ENCODE results near the gene NPAS3.

NPAS3 gene

GRCh38 chr14:33191855-33192254, 253.2 kb downstream of the NPAS3 start:
- DNase-seq, result no peak

GRCh38 chr14:33194551-33194950, 255.9 kb downstream of the NPAS3 start:
- no peak for DNase-seq

- no peak for DNase-seq
These were observed 260.0 kb downstream of the NPAS3 start for GRCh38 chr14:33198684-33199083.

- DNase-seq, result no peak
These were observed 262.4 kb downstream of the NPAS3 start for GRCh38 chr14:33201116-33201515.

DNA sequence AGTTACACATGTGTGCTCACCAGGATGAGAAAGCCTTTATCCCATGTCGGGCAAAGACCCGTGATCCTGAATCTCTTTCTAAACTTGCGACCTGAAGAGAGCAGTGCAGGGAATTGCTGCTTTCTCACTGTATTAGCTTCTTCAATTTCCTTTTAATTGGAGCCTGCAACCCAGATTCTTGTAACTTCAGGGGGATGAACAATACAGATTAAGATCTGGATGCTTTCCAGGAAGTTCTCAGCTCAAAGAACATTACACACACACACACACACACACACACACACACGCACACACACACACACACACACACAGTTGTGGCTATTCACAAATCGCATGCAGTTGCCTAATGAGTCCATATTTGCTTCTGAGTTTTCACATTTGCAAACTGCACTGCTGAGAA, 268.3 kb downstream of the NPAS3 start:
- no peak for DNase-seq

DNA sequence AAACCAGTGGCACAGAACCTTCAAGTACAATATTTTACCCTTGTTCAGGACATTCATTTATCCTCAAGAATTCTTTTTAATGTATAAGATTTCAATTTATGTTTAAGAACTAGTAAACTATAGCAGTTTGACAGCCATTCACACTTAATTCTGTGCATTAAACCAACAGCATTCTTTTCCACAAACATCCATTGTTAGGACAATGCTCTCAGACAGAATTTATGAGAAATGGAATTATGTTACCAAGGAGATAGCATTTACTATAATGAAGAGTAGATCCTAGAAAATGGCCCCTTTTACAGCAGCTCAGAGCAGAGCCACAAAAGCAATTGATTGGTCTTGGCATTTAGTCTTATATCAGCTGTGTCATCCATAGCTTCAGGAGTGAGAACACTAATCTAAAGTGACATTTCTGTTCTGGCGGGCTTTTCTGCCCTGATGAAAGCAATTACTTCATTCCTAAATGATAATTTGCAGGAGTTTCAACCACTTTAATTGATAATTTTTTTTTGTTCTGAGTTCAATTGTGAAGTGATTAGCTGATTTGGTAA, 268.9 kb downstream of the NPAS3 start:
- DNase-seq, result no peak

- no peak for DNase-seq
These were observed 271.6 kb downstream of the NPAS3 start for GRCh38 chr14:33210311-33210710.

DNA sequence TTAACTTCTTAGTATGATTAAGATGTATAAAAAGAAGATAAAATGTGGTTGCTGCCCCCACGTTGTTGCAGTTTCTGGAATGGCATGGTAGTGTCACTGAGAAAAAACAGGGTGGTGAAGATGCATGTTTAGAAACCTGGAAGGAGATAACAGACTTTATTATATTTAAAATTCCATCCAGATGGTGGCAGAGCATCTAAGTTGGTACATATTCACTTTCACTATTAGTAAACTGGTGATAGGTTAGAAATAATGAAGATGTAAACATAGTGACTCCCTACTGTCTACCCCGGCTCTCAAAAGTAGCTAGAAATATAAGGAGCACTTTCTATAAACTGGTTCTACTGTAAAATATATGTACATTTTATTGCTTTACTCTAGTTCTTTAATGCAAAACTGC, 279.3 kb downstream of the NPAS3 start:
- DNase-seq, result no peak

DNA sequence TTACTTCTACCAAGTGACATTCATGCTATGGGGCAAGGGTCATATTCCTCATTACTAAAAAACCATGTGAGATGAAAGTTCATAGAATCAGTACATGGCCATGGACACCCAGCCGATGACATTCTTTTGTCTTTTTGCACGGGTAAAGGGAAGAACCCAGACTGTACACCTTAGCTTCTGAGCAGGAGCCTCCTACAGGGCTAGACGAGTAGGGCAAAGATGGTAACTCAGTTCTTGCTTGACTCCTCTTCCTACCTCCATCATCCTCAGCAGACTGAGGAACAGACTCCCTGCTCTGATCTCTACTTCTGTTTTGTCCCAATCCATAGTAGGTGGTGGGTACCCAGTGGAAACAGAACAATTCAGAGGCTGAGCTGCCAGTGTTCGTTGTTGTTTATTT, 281.3 kb downstream of the NPAS3 start:
- DNase-seq, result no peak

GRCh38 chr14:33229269-33229929, 290.7 kb downstream of the NPAS3 start:
- DNase-seq, result no peak

GRCh38 chr14:33230021-33230420, 291.3 kb downstream of the NPAS3 start:
- no peak for DNase-seq

- no peak for DNase-seq
These were observed 293.4 kb downstream of the NPAS3 start for GRCh38 chr14:33232031-33232430.

- no peak for DNase-seq
These were observed 298.5 kb downstream of the NPAS3 start for GRCh38 chr14:33237115-33237740.

GRCh38 chr14:33239465-33239864, 300.8 kb downstream of the NPAS3 start:
- no peak for DNase-seq

DNA sequence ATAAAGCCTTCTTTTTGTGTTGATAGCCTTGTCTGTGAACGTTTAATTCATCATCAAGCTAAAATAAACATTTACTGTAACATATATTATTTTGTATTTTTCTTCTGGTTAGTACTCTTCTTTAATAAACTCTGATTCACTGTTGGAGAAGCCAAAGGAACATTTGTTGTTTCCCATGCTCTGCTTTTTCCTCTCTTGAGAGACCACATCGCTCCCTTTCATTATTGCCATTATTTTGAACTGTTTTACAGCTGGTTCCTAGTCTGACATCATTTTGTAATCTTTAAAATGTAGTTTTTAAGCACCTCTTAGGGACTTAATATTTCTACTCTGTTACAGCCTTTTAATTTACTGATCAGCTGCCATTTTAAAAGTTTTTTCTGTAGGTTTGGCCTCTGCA, 301.8 kb downstream of the NPAS3 start:
- no peak for DNase-seq

DNA sequence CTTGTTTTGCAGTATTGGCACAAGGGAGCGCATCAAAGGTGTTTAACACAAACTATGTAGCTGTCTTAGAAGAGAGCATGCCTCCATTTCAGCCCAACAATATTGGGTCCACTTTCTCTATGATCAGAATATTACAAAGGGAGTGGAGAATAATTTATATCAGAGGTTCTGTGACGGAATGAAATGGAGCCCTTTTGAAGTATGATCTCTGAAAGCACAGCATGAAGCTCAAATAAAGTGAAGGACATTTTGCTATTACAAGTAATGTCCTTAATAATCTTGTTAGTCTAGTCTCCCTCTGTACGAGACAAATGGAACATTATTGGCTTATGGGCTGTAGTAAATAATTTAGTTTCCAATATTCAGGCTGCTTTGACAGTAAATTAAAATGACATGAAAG, 302.7 kb downstream of the NPAS3 start:
- no peak for DNase-seq

GRCh38 chr14:33249233-33249820, 310.6 kb downstream of the NPAS3 start:
- no peak for DNase-seq

DNA sequence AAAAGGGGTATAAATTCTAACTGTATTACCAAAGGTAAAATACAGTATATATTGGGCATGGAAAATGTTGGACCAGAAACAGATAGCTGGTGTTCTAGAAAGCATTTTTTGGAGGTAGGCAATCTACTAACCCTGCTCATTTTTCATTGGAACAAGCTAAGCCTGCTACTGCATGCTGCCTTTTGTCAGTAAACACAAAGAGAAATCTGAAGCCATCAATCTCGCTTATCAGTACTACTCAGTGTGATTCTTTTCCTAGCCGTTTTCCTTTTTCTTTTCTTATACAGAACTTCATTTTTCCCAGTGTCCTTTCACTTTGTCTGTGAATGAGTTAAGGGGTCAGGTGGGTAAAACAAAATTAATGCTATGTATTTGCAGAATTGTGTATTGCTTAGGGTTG, 312.3 kb downstream of the NPAS3 start:
- DNase-seq, result no peak

DNA sequence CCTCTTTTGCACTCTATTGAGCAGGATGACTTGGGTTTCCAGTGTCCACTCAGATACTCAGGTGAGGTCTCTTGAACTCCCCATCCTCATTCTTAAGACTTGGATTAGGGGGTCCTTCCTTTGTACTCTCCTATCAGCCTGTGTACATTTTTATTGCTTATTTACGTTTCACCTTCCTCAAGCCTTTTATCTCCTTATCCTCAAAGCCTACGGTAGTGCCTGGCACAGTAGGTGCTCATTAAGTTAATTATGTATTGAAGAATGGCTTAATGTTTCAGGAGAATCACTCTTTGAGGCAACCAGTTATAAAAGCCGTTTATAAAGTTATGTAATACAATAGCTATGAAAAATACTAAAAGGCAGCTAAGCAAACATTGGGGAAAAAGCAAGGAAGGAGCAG, 315.7 kb downstream of the NPAS3 start:
- DNase-seq, result no peak

- DNase-seq, result no peak
These were observed 316.2 kb downstream of the NPAS3 start for GRCh38 chr14:33254861-33255395.

DNA sequence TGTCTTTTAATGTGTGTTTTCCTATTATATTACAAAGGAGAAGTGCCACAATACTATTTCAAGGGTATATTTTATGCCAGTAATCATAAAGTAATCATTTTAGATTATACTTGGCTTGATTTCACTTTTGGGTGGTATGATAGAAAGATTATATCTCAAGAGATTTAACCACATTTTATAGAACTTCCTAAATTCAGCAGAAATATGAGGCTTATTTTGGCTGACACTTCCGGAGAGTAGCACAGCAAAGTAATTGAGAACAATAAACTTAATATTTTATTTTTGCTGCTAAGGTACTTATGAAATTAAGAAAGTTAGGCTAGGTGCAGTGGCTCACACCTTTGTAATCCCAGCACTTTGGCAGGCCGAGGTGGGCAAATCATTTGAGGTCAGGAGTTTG, 319.1 kb downstream of the NPAS3 start:
- DNase-seq, result no peak

GRCh38 chr14:33259764-33260163, 321.1 kb downstream of the NPAS3 start:
- DNase-seq, result no peak

DNA sequence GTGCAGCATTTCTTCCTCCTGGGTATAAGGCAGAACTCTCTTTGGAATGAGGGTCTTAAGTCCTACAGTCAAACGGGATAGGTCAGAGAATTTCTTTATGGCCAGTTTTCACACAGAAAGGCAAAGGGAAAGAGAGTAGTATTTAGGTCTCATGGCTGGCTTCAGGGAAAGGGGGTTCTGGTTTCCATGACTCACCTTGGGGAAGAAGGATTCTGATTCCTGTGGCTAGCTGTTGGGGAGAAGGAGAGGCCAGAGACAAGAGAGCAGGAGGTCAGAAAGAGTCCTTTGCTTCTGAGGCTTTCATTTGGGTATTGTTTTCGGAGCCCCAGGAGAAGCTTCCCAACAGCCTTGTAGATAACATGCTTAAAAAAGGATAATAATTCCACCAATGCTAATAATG, 332.5 kb downstream of the NPAS3 start:
- DNase-seq, result no peak

- no peak for DNase-seq
These were observed 333.2 kb downstream of the NPAS3 start for GRCh38 chr14:33271891-33272290.

All from NCI-H524 treated with DMSO at 0.1 percent for 48 hours (cell line).